SK-N-SH (cell line): Measurements from ENCODE around the gene PLOD3. TPM values are rescaled to one million over a fixed set of nuclear protein-coding genes. Genes with fewer than 3 reads are reported as not detected.
A peak's percentile ranks its signal among the peaks of the same experiment; 100 is the strongest.

Experiments
- CTCF ChIA-PET: fragments of 300-600, 350-600 bp; formaldehyde crosslinking; extraction: SDS; loops from one replicate; lab custom pipeline; 2021; lab: Yijun Ruan, JAX
- POLR2A ChIA-PET: fragments of 350-600 bp; sonication (Branson Sonifier 250); formaldehyde crosslinking; extraction: SDS; loops from one replicate; lab custom pipeline; 2020; ENCODE audit warnings: antibody characterized with exemption, inconsistent platforms; lab: Yijun Ruan, JAX
- DNase-seq: peaks from one replicate; pipeline ENCODE4 v3.0.0; 2012
- H2AFZ ChIP-seq: fragments of 200-600 bp; sonication (generic); 2 replicates; pipeline ENCODE4 v1.8.1; 2016; ENCODE audit warnings: antibody characterized with exemption, mild to moderate bottlenecking, low read depth
- H3F3A ChIP-seq: fragments of 200-600 bp; sonication (generic); replicated peaks from 2 replicates; pipeline ENCODE3; 2016; ENCODE audit warnings: antibody characterized with exemption, mild to moderate bottlenecking; ENCODE audit not compliant: insufficient read depth
- H3K27ac ChIP-seq, 2 experiments: fragments of 200-500 bp in 1 of 2; fragments of 200-600 bp in 1 of 2; sonication (Bioruptor generic) in 1 of 2; sonication (generic), shearing (Covaris generic) in 1 of 2; 2 replicates each; pipeline versions ENCODE4 v1.5.1 to v1.6.1; 2014 to 2016; ENCODE audit warnings: low read depth in 2 of 2, inconsistent platforms in 1 of 2, low read length in 1 of 2, mild to moderate bottlenecking in 1 of 2, mixed read lengths in 1 of 2
- H3K27me3 ChIP-seq: fragments of 200-600 bp; sonication (generic), shearing (Covaris generic); 2 replicates; pipeline ENCODE4 v1.6.1; 2016; ENCODE audit warnings: mixed run types; ENCODE audit not compliant: insufficient read depth
- H3K36me3 ChIP-seq, 2 experiments: fragments of 200-500 bp in 1 of 2; fragments of 200-600 bp in 1 of 2; sonication (Bioruptor generic) in 1 of 2; sonication (generic) in 1 of 2; replicated peaks in 1 of 2; 2 replicates each; pipeline versions ENCODE3 to v1.5.1; 2014 to 2016; ENCODE audit warnings: low read length in 1 of 2, mild to moderate bottlenecking in 1 of 2; ENCODE audit not compliant: insufficient read depth in 2 of 2, control insufficient read depth in 1 of 2
- H3K4me1 ChIP-seq, 2 experiments: fragments of 200-500 bp in 1 of 2; fragments of 200-600 bp in 1 of 2; sonication (Bioruptor generic) in 1 of 2; sonication (generic), shearing (Covaris generic) in 1 of 2; 2 replicates each; pipeline versions ENCODE4 v1.5.1 to v1.6.1; 2014 to 2016; ENCODE audit warnings: low read depth in 1 of 2, low read length in 1 of 2, mixed run types in 1 of 2; ENCODE audit not compliant: insufficient read depth in 2 of 2, control insufficient read depth in 1 of 2
- H3K4me2 ChIP-seq: fragments of 200-600 bp; sonication (generic), shearing (Covaris generic); 2 replicates; pipeline ENCODE4 v1.6.1; 2017; ENCODE audit warnings: mixed run types
- H3K4me3 ChIP-seq, 2 experiments: fragments of 200-500 bp in 1 of 2; fragments of 200-600 bp in 1 of 2; sonication (Bioruptor generic) in 1 of 2; sonication (generic), shearing (Covaris generic) in 1 of 2; 2 replicates each; pipeline versions ENCODE4 v1.5.1 to v1.8.1; 2014 to 2016; ENCODE audit warnings: low read depth in 2 of 2, inconsistent platforms in 1 of 2, low read length in 1 of 2, mild to moderate bottlenecking in 1 of 2, mixed read lengths in 1 of 2, moderate library complexity in 1 of 2
- H3K79me2 ChIP-seq: fragments of 200-600 bp; sonication (generic); 2 replicates; pipeline ENCODE4 v1.8.1; 2017; ENCODE audit warnings: mild to moderate bottlenecking; ENCODE audit not compliant: insufficient read depth
- H3K9ac ChIP-seq: fragments of 200-600 bp; sonication (generic); 2 replicates; pipeline ENCODE4 v1.6.1; 2017; ENCODE audit warnings: mixed run types
- H3K9me2 ChIP-seq: fragments of 200-600 bp; sonication (generic); 2 replicates; pipeline ENCODE4 v1.6.1; 2017; ENCODE audit warnings: mixed run types
- H3K9me3 ChIP-seq: fragments of 200-600 bp; sonication (generic); 2 replicates; pipeline ENCODE4 v1.6.1; 2017; ENCODE audit warnings: mixed run types, mild to moderate bottlenecking, moderate library complexity
- H4K20me1 ChIP-seq: fragments of 200-600 bp; sonication (generic); 2 replicates; pipeline ENCODE4 v1.6.1; 2017; ENCODE audit warnings: mild to moderate bottlenecking, mixed run types; ENCODE audit not compliant: insufficient read depth
- EP300 ChIP-seq, 2 experiments: IDR thresholded peaks; 2 replicates each; pipeline versions ENCODE4 v1.4.0 to v1.6.1; 2012; ENCODE audit warnings: borderline replicate concordance in 1 of 2, low read depth in 1 of 2, low read length in 1 of 2
- FOXJ3 ChIP-seq: sonication (generic); formaldehyde crosslinking; IDR thresholded peaks from 2 replicates; pipeline ENCODE4 v1.5.1; 2020; ENCODE audit warnings: mild to moderate bottlenecking, missing genetic modification reagents
- MEF2A ChIP-seq: IDR thresholded peaks from 2 replicates; pipeline ENCODE4 v1.4.0; 2012; ENCODE audit warnings: low read depth, borderline replicate concordance
- NFIC ChIP-seq: IDR thresholded peaks from 2 replicates; pipeline ENCODE4 v1.4.0; 2012; ENCODE audit warnings: borderline replicate concordance
- POLR2AphosphoS5 ChIP-seq: IDR thresholded peaks from 2 replicates; pipeline ENCODE4 v1.6.1; 2012; ENCODE audit warnings: low read depth, low read length
- RXRA ChIP-seq: IDR thresholded peaks from 2 replicates; pipeline ENCODE4 v1.4.0; 2012; ENCODE audit warnings: low read depth, mild to moderate bottlenecking, borderline replicate concordance
- SIN3A ChIP-seq: IDR thresholded peaks from 2 replicates; pipeline ENCODE4 v1.6.1; 2012; ENCODE audit warnings: low read depth, mild to moderate bottlenecking, low read length, moderate library complexity, borderline replicate concordance
- TEAD4 ChIP-seq: IDR thresholded peaks from 2 replicates; pipeline ENCODE4 v1.4.0; 2012; ENCODE audit warnings: mild to moderate bottlenecking, borderline replicate concordance; ENCODE audit not compliant: insufficient read depth
- WGBS: methylation state at CpG from one replicate; pipeline ENCODE4 v1.1.6; 2017; ENCODE audit warnings: low lambda C conversion rate; 5-methylcytosine and 5-hydroxymethylcytosine counted together
- polyA plus RNA-seq, 3 experiments: library from polyadenylated mRNA; depleted of rRNA; stranded (reverse); fragments of >200 nt; gene quantifications; 2 replicates each; pipeline ENCODE4 v1.2.3, GENCODE V29; 2012
- TF ChIP-seq, protein P1 (sequence below): IDR thresholded peaks from 2 replicates; pipeline ENCODE4 v1.4.0; 2012; ENCODE audit warnings: low read depth

PLOD3 gene
- polyA plus RNA-seq, 1 of the 3 experiments (the other 2 are of a cell fraction) = 276 TPM

DNA sequence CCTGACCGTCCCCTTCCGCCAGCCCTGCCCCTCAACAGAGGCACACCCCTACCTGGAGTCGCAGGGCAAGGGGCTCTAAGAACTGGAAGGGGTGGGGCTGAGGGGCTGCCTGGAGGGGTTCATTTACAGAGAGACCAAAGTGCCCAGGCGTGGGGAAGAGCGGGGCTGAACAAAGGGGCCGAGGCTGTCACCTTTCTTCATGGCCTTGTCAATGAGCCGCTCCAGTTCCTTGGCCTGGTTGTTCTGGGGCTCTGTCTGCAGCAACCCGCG is 22.5 kb upstream of the PLOD3 start:
- Histone ChIP-seq H3K79me2 (peaks cover 40% of the 10 kb centered on the region), H3K9ac (no peak overlapping the region), H3K27me3 (no peaks in the 10 kb centered on the region), H3K9me3 (no peaks in the 10 kb centered on the region)
- peak; percentile 22 for DNase-seq
- POLR2A ChIA-PET = no interaction called here
- TF ChIP-seq SIN3A = no peak
- TF ChIP-seq, all 33 proteins: peak for 0
- Histone ChIP-seq H3K27ac (no peak overlapping the region), H3K4me1 (peaks cover 7% of the 10 kb centered on the region in 2 experiments; a peak in 1 of 4 replicates), H3K4me2 (no peak overlapping the region), H3K36me3 (peaks cover 36 to 46% of the 10 kb centered on the region in 2 experiments), H2AFZ (no peak overlapping the region), H3K9me2 (no peaks in the 10 kb centered on the region), H3K4me3 (no peak overlapping the region), H3F3A (peaks cover 8% of the 10 kb centered on the region), H4K20me1 (peaks cover 12% of the 10 kb centered on the region; the same call in 1 of the 2 replicates)
- 96% methylated on average over 8 of the region's 9 CpGs for WGBS
- CTCF ChIA-PET = interaction anchor here (1.2 kb wide), 1 partner anchor 96 kb away, joined by 4 read pairs; no protein-coding TSS in a partner anchor

DNA sequence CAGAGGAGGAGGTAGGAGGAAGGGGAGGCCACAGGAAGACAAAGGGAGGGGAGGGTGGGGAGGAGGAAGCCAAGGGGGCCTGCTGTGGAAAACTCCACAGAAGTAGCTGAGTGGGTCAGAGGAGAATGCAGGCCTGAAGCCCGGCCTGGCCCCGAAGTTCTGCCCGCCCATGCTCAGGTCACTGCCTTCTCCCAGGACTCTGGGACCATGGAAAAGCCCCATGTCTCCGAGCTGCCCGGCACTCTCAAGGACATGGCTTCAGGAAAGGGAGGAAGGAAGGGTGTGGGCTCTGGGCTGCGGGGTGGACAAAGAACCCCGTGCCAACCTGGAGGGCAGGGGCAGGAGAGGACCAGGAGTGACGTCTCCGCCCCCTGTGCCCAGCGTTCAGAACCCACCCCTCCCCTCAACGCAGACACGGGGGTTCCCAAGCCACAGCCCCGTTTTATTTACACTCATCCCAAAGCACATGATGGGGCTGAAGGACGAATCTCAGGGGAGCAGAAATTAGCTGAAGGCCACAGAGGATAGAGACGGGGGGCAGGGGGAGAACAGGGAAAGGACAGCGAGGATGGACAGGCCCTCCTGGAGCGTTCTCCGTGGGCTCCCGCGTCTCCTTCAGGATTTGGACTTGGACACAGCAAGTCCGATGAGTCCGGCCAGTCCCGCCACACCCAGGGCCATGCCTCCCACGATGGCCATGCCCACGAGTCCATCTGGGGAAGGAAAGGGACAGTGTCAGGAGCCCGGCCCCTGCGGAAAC is 22.0 kb upstream of the PLOD3 start:
- H3K4me3 ChIP-seq = no peak overlapping the region
- POLR2A ChIA-PET = interaction anchor here (0.6 to 1.4 kb wide), 2 partner anchors 12 to 22 kb away, joined by 3 to 5 read pairs; partner anchors contain the start of genes PLOD3 and ZNHIT1
- H3K9ac ChIP-seq = no peak overlapping the region
- no peak overlapping the region; a peak in 1 of 4 replicates for H3K27ac ChIP-seq
- peaks cover 10% of the 10 kb centered on the region; the same call in 1 of the 2 replicates for H4K20me1 ChIP-seq
- peaks cover 7% of the 10 kb centered on the region in 2 experiments; a peak in 1 of 4 replicates for H3K4me1 ChIP-seq
- H3K79me2 ChIP-seq = peaks cover 38% of the 10 kb centered on the region
- H3K36me3 ChIP-seq = peaks cover 36 to 46% of the 10 kb centered on the region in 2 experiments
- 90% methylated on average over 27 of the region's 27 CpGs for WGBS
- CTCF ChIA-PET = interaction anchor here (1.2 kb wide), 1 partner anchor 95 kb away, joined by 4 read pairs; no protein-coding TSS in a partner anchor
- H3K27me3 ChIP-seq = no peaks in the 10 kb centered on the region
- peak; percentile 26 for DNase-seq
- no peaks in the 10 kb centered on the region for H3K9me2 ChIP-seq
- no peak for TF ChIP-seq RXRA
- no peak for TF ChIP-seq EP300 (IDR thresholded peaks at IDR 0.05; ENCODE audit: borderline replicate concordance in 1 of 2, low read depth in 1 of 2, low read length in 1 of 2)
- TF ChIP-seq TEAD4 = no peak
- no peak for TF ChIP-seq FOXJ3
- TF ChIP-seq NFIC = no peak
- no peak for TF ChIP-seq MEF2A
- TF ChIP-seq POLR2AphosphoS5 = no peak; the same call in 1 of the 2 replicates
- TF ChIP-seq, protein P1, sequence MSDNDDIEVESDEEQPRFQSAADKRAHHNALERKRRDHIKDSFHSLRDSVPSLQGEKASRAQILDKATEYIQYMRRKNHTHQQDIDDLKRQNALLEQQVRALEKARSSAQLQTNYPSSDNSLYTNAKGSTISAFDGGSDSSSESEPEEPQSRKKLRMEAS = no peak
- no peak overlapping the region for H2AFZ ChIP-seq
- H3F3A ChIP-seq = peaks cover 7% of the 10 kb centered on the region
- H3K9me3 ChIP-seq = no peaks in the 10 kb centered on the region
- no peak overlapping the region for H3K4me2 ChIP-seq
